Amniotic epithelial cell (primary cell): ENCODE measurements around the gene DIDO1.

Experiments
- DNase-seq: peaks from one replicate; pipeline ENCODE4 v3.0.0-alpha.2; 2010; ENCODE audit warnings: low read depth

The DIDO1 gene

DNA sequence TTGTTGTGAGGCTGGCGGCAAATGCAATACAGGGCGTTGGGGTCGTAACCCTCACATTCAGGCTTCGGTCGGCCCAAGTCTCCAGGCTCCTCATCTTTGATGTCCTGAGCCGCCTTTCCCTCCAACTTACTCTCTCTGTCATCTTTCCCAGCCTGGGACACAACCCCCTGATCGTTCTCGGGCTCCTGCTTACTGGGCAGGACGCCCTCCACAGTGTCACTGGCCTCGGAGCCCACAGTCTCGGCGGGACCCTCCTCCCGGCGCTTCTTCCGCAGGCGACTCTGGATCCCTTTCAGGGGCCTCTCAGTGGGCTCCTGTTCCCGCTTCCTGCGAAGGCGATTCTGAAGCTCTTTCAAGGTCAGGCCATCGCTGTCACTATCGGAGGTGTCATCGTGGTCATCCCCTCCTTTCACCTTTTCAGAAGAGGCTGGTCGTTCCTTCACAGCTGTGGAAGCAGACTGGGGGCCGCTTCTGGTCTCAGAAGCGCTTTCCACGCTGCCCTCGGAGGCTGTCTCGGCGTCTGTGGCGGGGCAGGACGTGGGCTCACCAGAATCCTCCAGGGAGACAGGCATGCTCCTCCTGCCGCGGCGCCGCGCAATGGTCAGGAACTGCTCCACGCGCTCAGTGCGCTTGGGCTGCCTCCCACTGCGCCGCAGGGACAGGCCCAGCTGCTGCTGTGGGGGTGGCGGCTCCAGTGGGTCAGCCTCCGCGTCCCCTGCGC, 15.4 kb downstream of the DIDO1 start:
- no peak for DNase-seq

DNA sequence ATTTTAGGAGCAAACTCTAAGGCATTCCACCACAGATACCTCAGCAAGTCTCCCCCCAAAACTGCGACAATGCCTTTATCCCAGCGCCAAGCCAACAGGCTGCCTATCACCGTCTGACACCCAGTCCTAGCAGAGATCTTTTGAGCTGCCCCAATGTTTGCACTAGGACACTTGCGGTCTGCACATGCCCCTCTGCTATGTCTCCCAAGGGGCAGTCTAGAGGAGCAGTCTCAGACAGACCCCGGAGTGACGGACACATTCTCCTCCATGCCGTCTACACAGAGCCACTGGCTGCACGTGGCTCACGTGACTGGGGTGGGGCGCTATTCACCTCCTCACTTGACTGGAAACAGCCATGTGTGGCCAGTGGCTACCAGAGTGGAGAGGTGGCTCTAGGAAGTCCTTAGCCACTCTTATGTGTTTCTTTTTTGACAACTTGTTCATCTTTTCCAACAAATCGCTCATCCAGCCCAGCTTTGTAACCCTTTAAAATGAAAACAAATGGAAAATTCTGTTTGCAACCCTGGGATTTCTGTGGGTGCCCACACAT, 16.0 kb downstream of the DIDO1 start:
- DNase-seq = no peak

DNA sequence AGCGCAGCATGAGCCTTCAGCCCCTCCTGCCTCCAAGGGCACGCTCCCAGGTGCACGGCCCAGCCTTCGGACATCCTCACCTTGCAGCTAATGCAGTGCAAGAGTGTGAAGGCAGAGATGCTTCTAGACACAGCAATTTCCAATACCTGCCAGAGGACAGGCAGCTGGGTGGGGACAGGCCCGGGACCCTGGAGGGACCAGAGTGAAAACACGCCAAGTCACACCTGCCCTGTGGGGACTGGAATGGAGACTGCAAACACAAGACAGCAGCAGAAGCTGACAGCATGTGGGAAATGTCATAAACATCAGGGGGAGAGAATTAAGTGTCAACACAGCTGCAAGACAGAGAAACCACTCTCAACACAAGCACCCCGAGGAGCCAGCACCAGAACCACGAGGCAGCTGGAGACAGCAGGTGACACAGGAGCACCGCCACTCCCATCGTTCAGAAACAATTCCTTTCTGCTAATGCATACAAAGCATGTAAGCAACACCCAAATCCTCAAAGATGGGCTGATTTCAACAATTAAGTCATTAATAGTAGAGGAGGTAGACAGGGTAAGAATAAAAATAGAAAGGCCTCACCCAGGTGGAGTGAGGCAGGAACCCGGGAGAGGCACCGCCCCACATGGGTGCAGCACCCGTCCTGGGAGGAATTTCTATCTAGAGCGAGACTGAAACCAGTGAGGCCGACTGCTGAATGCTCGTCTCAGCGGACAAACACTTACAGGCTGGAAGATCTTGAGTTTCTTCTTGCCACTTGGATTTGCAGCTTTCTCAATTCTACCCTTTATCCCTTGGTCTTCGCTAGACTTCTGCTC, 17.1 kb downstream of the DIDO1 start:
- no peak for DNase-seq

DNA sequence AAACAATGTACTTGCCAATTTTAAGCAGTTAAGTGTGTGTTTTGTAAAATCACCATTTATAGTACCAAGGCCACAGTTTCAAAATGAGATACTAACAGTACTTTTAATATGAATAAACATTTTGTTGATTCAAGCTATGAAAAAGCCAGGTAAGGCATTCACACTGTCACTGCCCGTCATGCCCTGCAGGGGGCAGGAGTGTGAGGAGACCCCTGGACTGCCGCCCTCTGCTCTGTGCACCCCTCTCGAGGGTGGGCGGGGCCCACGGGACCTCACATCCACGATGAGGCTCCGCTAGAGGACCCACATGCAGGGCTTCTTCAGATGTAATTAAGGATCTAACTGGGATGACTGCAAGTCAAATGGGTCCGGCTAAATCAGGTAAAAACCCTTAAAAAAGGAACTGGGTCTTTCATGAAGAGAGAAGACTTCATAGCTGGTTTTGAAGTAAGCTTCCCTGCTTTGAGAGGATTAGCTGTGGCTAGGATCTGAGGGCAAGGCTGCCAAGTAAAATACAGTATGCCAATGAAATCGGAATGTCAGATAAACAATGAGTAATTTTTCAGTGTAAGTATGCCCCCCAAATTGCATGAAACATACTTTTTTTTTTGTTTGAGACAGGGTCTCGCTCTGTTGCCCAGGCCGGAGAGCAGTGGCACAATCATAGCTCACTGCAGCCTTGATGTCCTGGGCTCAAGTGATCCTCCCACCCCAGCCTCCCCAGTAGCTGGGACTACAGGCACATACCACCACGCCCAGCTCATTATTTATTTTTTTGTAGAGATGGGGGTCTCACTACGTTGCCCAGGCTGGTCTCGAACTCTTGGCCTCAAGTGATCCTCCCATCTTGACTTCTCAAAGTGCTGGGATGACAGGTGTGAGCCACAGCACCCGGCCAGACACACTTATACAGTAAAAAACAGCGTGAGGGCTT, 18.7 kb downstream of the DIDO1 start:
- DNase-seq = no peak

DNA sequence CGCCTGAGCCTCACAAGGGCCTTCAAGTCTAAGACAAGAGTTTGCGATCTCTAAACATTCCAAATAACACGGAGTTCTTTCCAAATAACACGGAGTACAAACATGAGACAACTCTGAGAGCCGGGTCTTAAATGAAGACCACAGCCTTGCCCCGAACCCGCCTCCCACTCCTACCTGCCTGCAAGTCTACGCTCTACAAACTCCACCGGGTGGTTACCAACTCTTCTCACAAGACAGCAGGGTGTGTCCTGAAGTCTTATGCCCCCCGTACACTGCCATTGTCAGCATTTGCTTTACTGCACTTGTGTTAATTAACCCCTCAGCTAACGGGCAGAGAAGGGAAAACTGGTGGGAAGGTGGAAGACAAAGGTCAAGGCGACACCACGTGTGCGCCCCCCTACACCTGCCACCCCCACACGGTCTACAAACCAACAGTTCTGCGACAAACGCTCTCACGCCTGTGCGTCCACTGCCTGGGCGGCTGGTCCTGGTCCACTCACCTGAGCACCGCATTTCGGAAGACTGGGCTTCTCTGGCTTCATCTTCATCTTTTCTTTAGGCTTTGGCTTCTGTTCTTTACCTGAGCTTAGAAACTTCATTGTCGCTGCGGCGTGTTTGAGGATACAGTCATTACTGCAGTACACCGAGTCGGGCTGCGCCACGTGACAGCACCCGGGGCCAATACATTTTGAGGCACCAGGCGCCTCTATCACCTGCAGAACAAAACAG, 19.5 kb downstream of the DIDO1 start:
- no peak for DNase-seq

DNA sequence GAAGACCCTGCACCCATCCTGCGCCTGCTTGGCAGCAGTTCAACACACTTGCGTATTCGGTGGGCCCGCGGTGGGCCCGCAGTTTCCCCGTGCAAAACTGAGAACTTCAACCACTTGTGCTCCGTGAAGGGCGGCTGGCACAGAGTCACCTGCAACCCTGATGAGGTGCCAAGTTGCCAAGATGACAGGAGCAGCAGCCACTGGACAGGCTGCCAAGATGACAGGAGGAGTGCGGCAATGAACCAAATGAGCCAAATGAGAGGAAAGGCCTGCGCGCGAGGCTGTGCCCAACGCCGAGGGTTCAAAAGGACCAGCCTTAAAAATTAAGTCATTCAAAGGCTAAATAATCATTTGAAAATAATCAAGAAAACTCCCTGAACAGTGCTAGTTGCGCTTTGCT, 20.1 kb downstream of the DIDO1 start:
- no peak for DNase-seq

DNA sequence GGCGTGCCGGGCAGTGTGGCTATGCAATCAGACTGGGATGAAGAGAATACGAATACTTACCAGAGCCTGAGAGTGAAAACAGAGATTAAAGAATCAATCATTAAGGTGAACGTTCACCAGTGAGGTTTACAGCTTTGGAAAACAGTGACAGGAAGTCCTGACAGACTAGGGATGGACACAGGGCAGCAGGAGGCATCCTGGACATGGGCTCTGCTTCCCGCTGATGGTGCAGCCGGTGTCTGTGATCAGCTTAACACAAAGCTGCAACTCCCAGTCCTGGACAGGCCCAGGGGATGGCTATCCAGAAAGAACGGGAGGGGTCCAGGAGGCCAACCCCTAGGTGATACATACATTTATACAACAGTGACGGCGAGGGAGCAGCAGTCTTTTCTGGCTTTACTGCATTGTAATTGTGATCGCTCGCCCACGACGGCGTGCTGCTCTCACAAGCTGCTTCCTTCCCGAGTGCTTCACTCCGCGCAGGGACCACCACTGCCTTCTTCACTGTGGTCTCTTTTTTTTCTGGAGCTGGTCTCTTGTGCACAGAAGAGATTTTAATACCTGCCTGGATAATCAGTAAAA, 20.7 kb downstream of the DIDO1 start:
- DNase-seq = no peak

DNA sequence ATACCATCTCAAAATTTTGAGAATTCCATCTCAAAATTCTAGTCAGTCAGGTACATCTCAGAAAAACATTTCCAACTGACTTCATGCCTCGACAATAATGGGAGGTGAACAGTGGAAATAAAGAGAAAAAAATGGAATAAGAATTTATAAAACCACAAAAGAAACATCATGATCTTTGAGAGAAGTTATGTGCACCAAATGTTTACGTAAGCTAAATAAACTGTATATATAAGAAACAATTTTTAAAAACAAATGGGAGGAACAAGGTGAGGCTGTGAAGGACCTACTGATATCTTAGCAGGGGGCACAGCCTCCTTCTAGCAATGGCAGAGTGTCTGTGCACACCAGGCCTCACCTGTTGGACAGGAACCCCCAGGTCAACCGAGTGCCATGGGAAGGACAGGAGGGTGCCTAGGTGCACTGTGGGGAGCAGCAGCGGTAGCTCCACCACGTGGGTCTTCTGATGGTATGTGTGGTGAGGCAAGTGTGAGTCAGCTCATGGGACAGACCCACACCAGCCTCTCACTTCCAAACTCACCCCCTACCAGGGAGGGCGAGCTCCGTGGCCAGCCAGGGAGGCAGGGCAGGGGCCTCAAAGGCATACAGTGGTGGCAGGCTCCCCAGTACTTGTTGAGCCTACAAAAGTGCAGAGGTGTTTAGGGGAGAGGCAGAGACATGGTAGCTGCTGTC, 23.2 kb downstream of the DIDO1 start:
- DNase-seq = peak; percentile 63

DNA sequence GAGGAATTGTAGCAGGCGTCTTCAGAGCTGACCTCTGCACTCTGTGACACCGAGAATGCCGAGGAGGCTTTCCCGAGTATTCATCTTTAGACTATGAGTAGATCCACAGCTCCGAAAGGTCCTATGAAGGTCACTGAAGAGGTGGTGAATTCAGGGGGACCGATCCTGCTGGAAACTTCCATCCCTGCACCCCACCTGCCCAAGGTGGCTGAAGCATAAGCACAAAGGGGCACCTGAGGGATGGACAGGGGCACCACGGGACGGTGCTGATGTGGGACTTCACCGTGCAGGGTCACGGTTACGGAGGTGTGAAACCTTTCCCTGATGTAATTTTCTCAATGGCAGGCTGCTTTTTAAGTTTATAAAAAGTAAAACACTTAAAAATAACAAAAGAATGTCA, 24.4 kb downstream of the DIDO1 start:
- no peak for DNase-seq

DNA sequence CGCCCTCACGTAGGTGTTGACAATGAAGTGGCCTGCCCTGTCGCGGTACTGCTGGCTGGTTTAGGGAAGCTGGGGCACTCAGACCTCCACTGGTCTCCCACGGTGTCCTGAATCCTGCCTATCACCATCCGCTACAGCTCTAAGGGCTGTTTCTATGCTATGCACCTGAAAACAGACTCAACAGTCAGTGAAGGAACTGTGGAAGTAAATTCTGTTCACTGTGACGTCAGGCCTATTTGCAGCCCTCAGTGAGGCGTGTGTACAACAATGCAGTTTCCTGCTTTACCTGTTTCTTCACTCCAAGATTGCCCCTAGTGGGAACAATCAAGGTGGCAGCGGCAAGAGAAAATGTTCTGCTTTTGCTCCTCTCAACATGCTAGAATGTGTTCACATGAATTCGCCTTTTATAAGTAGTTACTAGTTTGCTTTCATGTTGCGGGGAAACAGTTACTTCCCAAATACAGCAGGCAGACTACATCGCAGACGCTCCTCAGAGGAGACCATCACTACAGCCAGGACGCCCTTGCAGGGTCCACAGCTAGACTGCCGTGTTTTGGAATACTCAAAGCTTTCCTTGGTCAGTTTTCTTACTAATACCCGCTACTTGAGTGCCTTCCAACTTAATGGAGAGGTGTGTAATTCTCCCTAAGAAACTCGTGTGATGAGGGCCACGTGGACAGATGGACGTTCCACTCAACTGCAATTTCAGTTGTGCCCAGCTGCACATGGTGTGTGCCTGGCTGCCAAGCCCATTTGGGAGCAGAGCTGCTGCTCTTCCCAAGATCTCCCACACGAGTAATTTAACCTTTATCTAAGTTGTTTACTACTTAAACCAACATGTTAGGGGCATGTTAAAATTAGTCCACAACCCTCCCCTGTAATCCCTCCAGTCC, 25.4 kb downstream of the DIDO1 start:
- DNase-seq = peak; percentile 32

DNA sequence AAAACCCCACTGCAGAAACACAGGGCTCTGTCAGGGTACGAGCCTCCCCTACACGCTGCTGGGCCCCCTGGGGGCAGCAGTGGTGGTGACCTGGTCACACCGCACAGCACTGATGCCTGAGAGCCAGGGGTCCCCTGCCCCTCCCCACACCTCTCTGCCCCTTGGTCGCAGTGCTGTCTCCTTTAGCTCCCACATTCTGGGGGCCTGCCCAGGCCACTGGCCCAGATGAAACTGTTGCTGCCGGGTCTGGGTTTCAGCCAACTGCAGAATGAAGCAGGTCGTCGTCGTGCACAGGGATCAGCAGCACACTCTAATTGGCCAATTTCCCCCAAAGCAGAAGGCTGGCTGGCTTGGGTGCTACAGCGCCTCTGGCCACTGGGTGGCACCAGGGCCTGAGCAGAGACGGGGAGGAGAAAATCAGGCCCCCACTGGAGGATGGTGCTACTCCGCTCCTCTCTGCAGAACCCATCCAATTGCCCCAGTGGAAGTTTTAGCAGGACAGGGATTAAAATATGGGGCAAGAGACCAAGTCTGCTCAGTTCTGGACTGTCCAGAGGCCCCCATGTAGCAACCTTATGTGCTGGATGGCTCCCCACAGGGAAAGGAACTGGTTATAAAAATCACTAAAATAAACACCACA, 26.1 kb downstream of the DIDO1 start:
- peak; percentile 64 for DNase-seq

DNA sequence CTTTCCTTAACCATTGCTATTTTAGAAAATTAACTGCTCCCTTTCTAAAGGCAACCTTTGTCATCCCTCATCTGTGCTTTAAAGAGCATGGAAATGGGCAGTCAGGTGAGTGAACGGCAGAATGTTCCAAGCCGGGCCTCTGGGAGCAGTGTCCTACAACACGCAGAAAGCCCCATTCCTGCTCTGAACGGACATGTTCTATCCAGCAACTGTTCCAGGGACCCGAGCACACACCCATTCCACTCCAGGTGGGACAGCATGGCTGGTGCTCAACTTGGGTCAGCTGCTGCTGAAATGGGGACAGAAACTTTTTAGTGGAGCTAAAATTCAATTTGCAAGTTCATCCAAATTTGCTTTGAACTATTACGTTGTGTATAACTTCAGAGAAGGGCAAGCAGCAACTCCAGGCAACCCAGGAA, 26.7 kb downstream of the DIDO1 start:
- DNase-seq = no peak

DNA sequence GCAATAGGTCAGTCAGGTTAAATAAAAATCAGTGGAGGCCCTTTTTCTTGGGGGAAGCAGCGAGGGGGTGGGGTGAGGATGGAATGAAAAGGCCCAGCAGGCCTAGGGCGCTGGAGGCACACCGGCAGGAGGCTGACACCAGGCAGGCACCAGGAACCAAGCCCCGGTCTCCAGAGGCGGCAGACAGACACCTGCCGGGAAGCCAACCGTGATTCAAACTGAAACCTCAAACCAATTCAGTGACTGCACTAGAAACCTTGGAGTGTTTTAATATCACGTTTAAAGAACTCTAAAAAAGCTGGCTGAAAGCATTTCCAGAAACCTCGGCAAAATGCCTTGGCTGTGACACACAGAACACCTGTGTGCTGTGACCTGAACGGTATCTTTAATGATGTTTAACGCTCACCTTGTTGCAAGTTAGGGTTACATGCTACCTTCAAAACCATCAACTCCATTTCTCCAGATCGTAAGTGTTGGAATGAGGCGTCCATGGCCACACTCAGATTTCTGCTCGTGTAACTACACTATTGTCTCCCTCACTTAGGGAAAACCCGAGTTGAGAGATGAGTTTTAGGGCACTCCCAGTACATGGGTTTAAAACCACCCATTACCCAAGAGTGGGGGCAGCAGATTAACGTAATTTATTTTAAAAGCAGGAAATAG, 27.2 kb downstream of the DIDO1 start:
- DNase-seq = no peak

DNA sequence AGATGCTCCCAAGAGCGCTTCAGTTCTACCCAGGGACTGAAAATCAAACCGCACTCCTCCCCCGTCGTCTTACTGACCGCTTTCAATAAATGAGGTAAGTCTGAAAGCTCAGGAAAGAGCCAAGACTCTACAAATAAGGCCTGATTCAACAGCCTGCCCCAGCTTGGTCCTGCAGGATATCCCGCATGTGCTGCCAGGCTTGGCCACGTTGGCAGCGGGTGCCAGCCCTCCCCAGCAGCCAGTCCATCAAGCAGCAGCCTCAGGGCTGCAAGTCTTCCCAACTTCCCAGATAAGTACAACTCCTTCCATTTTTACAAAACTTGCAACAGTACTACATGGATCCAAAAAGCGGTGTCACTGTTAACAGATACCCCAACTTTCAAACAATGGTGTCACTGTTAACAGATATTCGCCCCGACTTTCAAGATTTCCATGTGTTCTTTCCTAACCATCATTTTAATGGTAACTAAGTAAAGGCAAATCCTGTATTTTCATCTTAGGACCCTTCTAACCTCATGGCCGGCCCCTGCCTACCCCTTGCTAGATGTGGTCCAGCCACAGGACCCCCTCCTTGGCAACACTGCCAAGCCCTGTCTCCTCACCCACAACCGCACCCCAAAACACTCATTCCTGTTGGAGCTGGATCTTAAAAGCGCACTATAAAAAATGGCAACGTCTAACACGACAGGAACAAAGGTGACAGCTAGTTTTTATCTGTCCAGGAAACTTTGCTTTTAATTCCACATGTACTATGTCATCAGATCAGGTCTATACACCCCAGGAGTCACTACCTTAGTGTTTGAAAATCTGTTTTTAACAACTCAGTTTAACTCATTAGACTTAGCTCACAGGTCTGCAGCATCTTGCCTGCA, 28.0 kb downstream of the DIDO1 start:
- DNase-seq = no peak

DNA sequence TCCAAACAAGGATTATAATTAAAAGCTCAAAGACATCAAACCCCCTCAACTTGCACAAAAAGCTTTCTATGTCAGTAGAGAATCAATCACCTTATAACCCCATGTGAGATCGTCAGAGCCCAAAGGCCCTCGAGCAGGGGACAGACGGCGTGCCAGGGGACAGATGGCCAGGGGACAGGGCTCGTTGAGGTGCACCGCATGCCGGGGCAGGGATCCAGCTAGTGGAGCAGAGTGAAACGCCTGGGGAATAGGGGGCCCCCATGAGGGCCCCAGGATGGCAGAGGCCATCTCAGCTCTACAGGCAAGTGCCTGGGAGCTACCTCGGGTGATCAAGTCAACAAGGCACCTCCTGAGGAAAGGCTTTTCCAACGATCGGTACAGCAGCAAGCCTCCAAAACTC, 28.6 kb downstream of the DIDO1 start:
- no peak for DNase-seq

DNA sequence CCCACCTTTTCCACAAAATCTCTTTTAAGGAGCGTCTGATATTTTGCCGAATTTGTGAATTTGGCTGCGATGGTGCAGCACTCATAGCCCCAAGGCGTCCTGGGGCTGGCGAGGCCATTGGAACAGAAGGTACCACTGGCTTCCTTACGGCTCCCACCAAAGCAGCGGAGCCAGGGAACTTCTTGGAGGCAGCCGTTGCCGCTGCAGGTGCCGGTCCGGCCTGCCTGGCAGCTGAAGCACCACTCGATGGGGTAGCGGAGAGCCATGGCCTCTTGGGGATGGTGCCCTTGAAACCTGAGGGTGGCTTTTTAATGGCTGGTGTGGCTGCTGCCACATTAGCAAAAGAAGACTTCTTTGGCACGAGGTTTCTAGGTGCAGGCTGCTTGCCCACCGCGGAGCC, 29.8 kb downstream of the DIDO1 start:
- DNase-seq = no peak

DNA sequence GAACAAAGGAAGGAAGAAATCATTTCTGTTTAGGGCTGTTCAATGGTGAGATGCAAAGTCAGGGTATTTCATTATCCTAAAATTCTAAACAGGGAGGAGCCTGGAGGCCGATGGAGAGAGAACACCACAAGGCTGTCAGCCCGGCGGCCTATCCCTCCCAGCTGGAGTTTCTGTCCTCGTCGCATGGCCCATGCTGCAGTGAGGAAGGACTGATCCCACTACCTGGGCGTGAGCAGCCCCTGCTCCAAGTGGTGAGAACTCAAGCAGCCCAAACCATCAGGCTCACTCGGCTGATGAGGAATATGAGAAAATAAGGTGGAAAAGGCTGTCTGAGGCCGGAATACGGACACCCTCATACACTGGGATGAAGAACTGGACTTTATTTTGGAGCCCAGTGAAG, 30.8 kb downstream of the DIDO1 start:
- DNase-seq = no peak
